Measurements from ENCODE around the gene SERINC2. TPM values are rescaled to one million over a fixed set of nuclear protein-coding genes. Genes with fewer than 3 reads are reported as not detected.

SERINC2 gene
- total and polyA plus RNA-seq, 9 of the 15 experiments (the other 6 are each of a cell fraction or from before 2014, with no cell fraction given): 0.07 to 1.2 (median 0.70) TPM; not detected in 2

DNA sequence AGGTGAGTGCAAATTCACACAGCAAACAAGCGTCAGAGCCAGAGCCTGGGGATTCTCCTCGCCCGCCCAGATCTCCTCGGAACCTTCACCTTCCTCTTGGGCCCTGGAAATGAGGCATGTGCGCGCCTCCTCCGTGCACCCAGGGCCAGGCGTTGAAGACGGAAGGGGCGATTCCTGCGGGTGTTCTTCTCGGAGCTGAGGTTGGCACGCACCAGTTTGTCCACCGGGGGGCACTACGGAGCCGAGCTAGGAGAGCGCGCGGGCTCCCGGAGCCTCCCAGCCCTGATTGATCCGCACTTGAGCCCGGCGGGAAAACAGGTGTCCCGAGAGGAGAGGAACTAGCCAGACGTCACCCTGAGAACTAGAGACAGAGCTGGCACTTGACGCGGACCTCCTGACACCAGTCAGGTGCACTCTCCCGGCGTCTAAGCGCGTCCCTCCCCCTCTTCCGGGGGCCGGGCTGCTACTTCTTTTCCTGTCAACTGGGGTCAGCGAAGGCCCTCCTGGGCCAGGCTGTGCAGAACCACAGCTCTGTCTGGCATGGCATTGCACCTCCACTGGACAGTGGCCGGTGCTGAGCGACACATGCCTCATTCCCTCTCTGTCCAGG is 18.3 kb upstream of the SERINC2 start (continued):
- TF ChIP-seq, protein P1, sequence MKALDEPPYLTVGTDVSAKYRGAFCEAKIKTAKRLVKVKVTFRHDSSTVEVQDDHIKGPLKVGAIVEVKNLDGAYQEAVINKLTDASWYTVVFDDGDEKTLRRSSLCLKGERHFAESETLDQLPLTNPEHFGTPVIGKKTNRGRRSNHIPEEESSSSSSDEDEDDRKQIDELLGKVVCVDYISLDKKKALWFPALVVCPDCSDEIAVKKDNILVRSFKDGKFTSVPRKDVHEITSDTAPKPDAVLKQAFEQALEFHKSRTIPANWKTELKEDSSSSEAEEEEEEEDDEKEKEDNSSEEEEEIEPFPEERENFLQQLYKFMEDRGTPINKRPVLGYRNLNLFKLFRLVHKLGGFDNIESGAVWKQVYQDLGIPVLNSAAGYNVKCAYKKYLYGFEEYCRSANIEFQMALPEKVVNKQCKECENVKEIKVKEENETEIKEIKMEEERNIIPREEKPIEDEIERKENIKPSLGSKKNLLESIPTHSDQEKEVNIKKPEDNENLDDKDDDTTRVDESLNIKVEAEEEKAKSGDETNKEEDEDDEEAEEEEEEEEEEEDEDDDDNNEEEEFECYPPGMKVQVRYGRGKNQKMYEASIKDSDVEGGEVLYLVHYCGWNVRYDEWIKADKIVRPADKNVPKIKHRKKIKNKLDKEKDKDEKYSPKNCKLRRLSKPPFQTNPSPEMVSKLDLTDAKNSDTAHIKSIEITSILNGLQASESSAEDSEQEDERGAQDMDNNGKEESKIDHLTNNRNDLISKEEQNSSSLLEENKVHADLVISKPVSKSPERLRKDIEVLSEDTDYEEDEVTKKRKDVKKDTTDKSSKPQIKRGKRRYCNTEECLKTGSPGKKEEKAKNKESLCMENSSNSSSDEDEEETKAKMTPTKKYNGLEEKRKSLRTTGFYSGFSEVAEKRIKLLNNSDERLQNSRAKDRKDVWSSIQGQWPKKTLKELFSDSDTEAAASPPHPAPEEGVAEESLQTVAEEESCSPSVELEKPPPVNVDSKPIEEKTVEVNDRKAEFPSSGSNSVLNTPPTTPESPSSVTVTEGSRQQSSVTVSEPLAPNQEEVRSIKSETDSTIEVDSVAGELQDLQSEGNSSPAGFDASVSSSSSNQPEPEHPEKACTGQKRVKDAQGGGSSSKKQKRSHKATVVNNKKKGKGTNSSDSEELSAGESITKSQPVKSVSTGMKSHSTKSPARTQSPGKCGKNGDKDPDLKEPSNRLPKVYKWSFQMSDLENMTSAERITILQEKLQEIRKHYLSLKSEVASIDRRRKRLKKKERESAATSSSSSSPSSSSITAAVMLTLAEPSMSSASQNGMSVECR (CRISPR knock-in tag; IDR thresholded peaks at IDR 0.05): no peak
- no peak for TF ChIP-seq SRSF7 (optimal IDR thresholded peaks at IDR 0.05; ENCODE audit: low read depth, low read length)
- TF ChIP-seq SMC3 (conservative IDR thresholded peaks at IDR 0.05; ENCODE audit: insufficient read depth, low read depth, low read length): peak; percentile 92
- no peak for TF ChIP-seq NFYB (IDR thresholded peaks at IDR 0.05; ENCODE audit: extremely low read depth, insufficient read length)
- TF ChIP-seq CHD4 (IDR thresholded peaks at IDR 0.05; ENCODE audit: insufficient read depth, insufficient replicate concordance, low read depth, low read length, poor library complexity, severe bottlenecking): no peak
- peak; percentile 84; the same call in 1 of the 2 replicates for TF ChIP-seq PHF21A (IDR thresholded peaks at IDR 0.05; ENCODE audit: borderline replicate concordance, low read depth)
- TF ChIP-seq MYC (IDR thresholded peaks at IDR 0.05; ENCODE audit: low read depth, low read length): 0 out of 2 replicates have a peak, but pooled peaks have one; percentile 35
- no peak for TF ChIP-seq MYC (CRISPR knock-in tag; IDR thresholded peaks at IDR 0.05; ENCODE audit: borderline replicate concordance, low read depth)
- no peak for TF ChIP-seq ZNF696 (CRISPR knock-in tag; conservative IDR thresholded peaks at IDR 0.05)
- TF ChIP-seq KDM2B (CRISPR knock-in tag; IDR thresholded peaks at IDR 0.05): no peak
- TF ChIP-seq PCBP1 (IDR thresholded peaks at IDR 0.05; ENCODE audit: low read depth, low read length, poor library complexity, severe bottlenecking): no peak
- TF ChIP-seq TSC22D4 (tag; IDR thresholded peaks at IDR 0.05): no peak
- TF ChIP-seq, protein P2, sequence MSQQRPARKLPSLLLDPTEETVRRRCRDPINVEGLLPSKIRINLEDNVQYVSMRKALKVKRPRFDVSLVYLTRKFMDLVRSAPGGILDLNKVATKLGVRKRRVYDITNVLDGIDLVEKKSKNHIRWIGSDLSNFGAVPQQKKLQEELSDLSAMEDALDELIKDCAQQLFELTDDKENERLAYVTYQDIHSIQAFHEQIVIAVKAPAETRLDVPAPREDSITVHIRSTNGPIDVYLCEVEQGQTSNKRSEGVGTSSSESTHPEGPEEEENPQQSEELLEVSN (IDR thresholded peaks at IDR 0.05; ENCODE audit: borderline replicate concordance in 1 of 2, extremely low read depth in 1 of 2, insufficient read depth in 1 of 2, insufficient read length in 1 of 2, low read depth in 1 of 2, low read length in 1 of 2, poor library complexity in 1 of 2, severe bottlenecking in 1 of 2): peak in 1 of 2 experiments; percentile 45
- TF ChIP-seq, protein P3, sequence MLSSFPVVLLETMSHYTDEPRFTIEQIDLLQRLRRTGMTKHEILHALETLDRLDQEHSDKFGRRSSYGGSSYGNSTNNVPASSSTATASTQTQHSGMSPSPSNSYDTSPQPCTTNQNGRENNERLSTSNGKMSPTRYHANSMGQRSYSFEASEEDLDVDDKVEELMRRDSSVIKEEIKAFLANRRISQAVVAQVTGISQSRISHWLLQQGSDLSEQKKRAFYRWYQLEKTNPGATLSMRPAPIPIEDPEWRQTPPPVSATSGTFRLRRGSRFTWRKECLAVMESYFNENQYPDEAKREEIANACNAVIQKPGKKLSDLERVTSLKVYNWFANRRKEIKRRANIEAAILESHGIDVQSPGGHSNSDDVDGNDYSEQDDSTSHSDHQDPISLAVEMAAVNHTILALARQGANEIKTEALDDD (IDR thresholded peaks at IDR 0.05): no peak
- TF ChIP-seq ZNF583 (CRISPR knock-in tag; IDR thresholded peaks at IDR 0.05): no peak
- TF ChIP-seq CBX5 (IDR thresholded peaks at IDR 0.05; ENCODE audit: borderline replicate concordance, low read depth): no peak
- TF ChIP-seq, protein P4, sequence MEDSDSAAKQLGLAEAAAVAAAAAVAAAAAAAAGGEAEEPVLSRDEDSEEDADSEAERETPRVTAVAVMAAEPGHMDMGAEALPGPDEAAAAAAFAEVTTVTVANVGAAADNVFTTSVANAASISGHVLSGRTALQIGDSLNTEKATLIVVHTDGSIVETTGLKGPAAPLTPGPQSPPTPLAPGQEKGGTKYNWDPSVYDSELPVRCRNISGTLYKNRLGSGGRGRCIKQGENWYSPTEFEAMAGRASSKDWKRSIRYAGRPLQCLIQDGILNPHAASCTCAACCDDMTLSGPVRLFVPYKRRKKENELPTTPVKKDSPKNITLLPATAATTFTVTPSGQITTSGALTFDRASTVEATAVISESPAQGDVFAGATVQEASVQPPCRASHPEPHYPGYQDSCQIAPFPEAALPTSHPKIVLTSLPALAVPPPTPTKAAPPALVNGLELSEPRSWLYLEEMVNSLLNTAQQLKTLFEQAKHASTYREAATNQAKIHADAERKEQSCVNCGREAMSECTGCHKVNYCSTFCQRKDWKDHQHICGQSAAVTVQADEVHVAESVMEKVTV (CRISPR knock-in tag; IDR thresholded peaks at IDR 0.05): peak; percentile 58
- TF ChIP-seq ARHGAP35 (IDR thresholded peaks at IDR 0.05; ENCODE audit: partially characterized antibody): no peak
- no peak for TF ChIP-seq ZNF79 (CRISPR knock-in tag; IDR thresholded peaks at IDR 0.05; ENCODE audit: low read depth)

Measured in K562 (cell line).